Skeletal muscle tissue (tissue), 4 donors: ENCODE data around the gene CPXM2. TPM values are rescaled to one million over a fixed set of nuclear protein-coding genes. Genes with fewer than 3 reads are reported as not detected.
"Not testable (repeated sequence)": the region's sequence is repeated elsewhere in the genome, so short reads cannot be mapped to it uniquely, and the experiment has no call there.

Experiments
- H3K27ac ChIP-seq: one replicate; pipeline ENCODE4 v1.7.0; 2013; ENCODE audit warnings: mild to moderate bottlenecking, low read depth, low read length, inconsistent platforms
- H3K27me3 ChIP-seq, 3 donors: one replicate each; pipeline ENCODE4 v1.7.0; 2013; ENCODE audit warnings: low read length in 3 of 3; ENCODE audit not compliant: control insufficient read depth in 3 of 3, insufficient read depth in 3 of 3
- H3K36me3 ChIP-seq, 3 donors: one replicate each; pipeline ENCODE4 v1.7.0; 2013; ENCODE audit warnings: low read length in 3 of 3; ENCODE audit not compliant: control insufficient read depth in 3 of 3, insufficient read depth in 3 of 3
- H3K4me1 ChIP-seq, 3 donors: one replicate each; pipeline ENCODE4 v1.7.0; 2013; ENCODE audit warnings: low read length in 3 of 3, mild to moderate bottlenecking in 3 of 3; ENCODE audit not compliant: control insufficient read depth in 3 of 3, insufficient read depth in 3 of 3
- H3K4me3 ChIP-seq, 3 donors: one replicate each; pipeline ENCODE4 v1.7.0; 2013; ENCODE audit warnings: low read length in 3 of 3
- H3K9ac ChIP-seq, 3 donors: one replicate each; pipeline ENCODE4 v1.7.0; 2013; ENCODE audit warnings: low read length in 3 of 3, mild to moderate bottlenecking in 3 of 3, moderate library complexity in 2 of 3, low read depth in 1 of 3
- H3K9me3 ChIP-seq, 3 donors: one replicate each; pipeline ENCODE4 v1.7.0; 2013; ENCODE audit warnings: low read length in 3 of 3; ENCODE audit not compliant: control insufficient read depth in 3 of 3
- total RNA-seq: library from RNA; depleted of rRNA; stranded (reverse); fragments of >200 nt; gene quantifications from one replicate; pipeline ENCODE4 v1.2.3, GENCODE V29; 2014
- donor health status: Osteomylitis.

Gene CPXM2
- total RNA-seq, 1 donor from 2014 or later = 0.52 TPM

DNA sequence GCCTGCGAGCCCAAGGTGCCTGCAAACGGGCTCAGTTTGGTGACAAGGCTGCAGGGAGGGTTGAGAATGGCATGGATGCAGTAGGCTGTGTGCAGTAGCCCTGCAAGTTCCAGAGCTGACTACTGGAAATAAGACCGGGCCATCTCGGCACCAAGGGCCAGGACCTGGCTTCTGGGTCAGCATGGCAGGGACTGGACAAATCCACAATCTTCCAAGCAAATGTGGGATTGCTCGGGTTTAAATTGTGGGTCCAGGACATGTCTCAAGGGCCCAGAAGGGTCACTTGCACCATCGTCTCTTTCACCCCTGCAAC, 147.4 kb downstream of the CPXM2 start:
- peaks cover 0 to 13% (median 3%) of the 10 kb centered on the region in 3 donors for H3K4me1 ChIP-seq
- no peaks in the 10 kb centered on the region for H3K36me3 ChIP-seq
- no peak overlapping the region for H3K9ac ChIP-seq
- no peak overlapping the region for H3K27ac ChIP-seq
- H3K9me3 ChIP-seq = no peaks in the 10 kb centered on the region
- H3K4me3 ChIP-seq = no peak overlapping the region
- peaks cover 2 to 17% (median 2%) of the 10 kb centered on the region in 3 donors for H3K27me3 ChIP-seq

GRCh38 chr10:123743441-123744223, 148.0 kb downstream of the CPXM2 start:
- no peak overlapping the region for H3K27ac ChIP-seq
- H3K4me3 ChIP-seq = no peak overlapping the region
- H3K9me3 ChIP-seq = no peaks in the 10 kb centered on the region
- H3K27me3 ChIP-seq = peaks cover 2 to 17% (median 2%) of the 10 kb centered on the region in 3 donors
- no peak overlapping the region for H3K9ac ChIP-seq
- H3K4me1 ChIP-seq = peaks cover 0 to 13% (median 3%) of the 10 kb centered on the region in 3 donors
- H3K36me3 ChIP-seq = no peaks in the 10 kb centered on the region

GRCh38 chr10:123742751-123743440, 148.7 kb downstream of the CPXM2 start:
- no peak overlapping the region for H3K9ac ChIP-seq
- H3K27ac ChIP-seq = no peak overlapping the region
- no peaks in the 10 kb centered on the region for H3K36me3 ChIP-seq
- H3K27me3 ChIP-seq = peaks cover 2 to 17% (median 2%) of the 10 kb centered on the region in 3 donors
- H3K4me3 ChIP-seq = no peak overlapping the region
- peaks cover 0 to 13% (median 3%) of the 10 kb centered on the region in 3 donors for H3K4me1 ChIP-seq
- H3K9me3 ChIP-seq = no peaks in the 10 kb centered on the region

DNA sequence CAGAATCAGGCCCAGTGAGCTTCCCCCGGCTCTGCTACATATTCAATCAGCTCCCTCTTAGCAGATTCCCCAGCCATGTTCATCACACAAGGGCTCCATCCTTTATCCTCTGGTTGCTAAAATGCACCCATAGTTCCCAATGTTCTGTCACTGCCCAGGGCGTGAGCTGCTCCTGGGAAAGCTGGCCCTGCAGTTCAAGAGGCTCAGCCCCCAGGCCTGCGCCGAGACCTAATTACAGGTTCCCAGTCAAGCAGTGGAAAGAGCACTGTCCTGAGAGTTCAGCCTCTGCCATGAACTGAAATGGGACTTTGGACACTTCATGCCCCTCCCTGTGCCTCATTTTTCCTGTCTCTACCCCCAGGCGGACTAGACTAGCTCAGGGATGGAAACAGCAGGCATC, 149.9 kb downstream of the CPXM2 start:
- Histone ChIP-seq H3K27me3 (peaks cover 2 to 17% (median 2%) of the 10 kb centered on the region in 3 donors), H3K9me3 (no peaks in the 10 kb centered on the region), H3K27ac (no peak overlapping the region), H3K4me1 (peaks cover 0 to 13% (median 3%) of the 10 kb centered on the region in 3 donors), H3K9ac (no peak overlapping the region), H3K4me3 (no peak overlapping the region), H3K36me3 (no peaks in the 10 kb centered on the region)

DNA sequence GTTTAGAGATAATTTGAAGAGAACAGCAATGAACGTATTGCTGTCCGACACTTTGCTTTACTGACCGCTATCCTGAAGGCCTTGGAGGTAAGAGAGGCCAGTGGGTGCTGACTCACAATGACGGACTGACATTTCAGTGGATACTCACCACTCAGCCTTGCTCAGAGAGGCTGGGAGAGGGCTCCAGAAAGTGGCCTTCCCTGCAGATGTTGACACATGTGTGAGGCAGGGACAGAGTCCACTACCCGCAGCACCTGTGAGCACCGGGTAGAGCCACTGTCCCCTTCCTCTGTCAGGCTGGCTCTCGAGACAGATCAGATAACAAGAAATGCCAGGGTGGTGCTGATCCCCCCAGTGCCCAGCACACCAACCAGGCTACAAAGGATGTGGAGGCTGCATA, 150.5 kb downstream of the CPXM2 start:
- H3K4me1 ChIP-seq = peaks cover 0 to 13% (median 3%) of the 10 kb centered on the region in 3 donors
- peaks cover 2 to 17% (median 2%) of the 10 kb centered on the region in 3 donors for H3K27me3 ChIP-seq
- no peak overlapping the region for H3K27ac ChIP-seq
- no peaks in the 10 kb centered on the region for H3K9me3 ChIP-seq
- no peak overlapping the region for H3K9ac ChIP-seq
- no peaks in the 10 kb centered on the region for H3K36me3 ChIP-seq
- H3K4me3 ChIP-seq = no peak overlapping the region

GRCh38 chr10:123736917-123737316, 154.7 kb downstream of the CPXM2 start:
- not testable (repeated sequence) for H3K36me3 ChIP-seq, H3K27me3 ChIP-seq, H3K9me3 ChIP-seq, H3K27ac ChIP-seq, H3K4me3 ChIP-seq, H3K9ac ChIP-seq, H3K4me1 ChIP-seq

DNA sequence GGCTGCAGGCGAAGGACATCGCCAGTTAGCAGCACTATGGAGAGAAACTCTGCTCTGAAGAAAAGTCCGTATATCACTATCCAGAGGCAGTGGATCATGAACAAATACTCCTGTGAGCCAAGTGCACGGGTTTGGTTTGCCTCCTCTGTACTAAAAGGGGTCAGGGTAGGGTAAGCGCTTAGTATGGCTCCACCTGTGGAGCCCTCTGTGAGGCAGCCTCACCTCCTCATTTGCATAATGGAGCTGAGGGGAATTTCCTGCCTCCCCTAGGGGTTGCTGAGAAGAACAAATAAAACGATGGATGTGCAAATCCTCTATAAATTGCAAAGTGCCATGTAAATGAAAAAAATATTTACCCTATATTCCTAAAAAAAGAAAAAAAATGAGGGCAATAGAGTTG, 162.1 kb downstream of the CPXM2 start:
- H3K9ac ChIP-seq = no peak overlapping the region
- H3K4me1 ChIP-seq = no peaks in the 10 kb centered on the region
- H3K27me3 ChIP-seq = peaks cover 0 to 8% (median 0%) of the 10 kb centered on the region in 3 donors
- peaks cover 0 to 3% (median under 1%) of the 10 kb centered on the region in 3 donors for H3K9me3 ChIP-seq
- no peak overlapping the region for H3K4me3 ChIP-seq
- H3K27ac ChIP-seq = no peak overlapping the region
- no peaks in the 10 kb centered on the region for H3K36me3 ChIP-seq

DNA sequence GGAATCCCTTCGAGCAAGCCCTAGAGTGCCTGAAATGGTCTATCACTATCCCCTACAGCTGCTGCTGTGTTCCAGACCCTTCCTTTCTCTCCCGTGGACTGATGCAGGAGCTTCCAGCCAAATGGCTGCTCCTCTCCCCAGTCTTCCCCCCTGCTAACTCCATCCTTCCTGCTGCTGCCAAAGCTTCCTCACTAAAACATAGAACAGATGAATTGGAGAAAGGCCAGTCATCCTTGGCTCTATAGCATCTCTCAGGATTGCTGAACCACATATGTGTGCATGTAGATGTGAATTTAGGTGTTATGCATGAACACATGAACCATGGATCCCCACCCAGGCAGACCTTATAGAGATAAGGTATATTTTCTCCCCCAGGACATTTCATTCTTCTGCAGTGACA, 164.8 kb downstream of the CPXM2 start:
- Histone ChIP-seq H3K9me3 (peaks cover 0 to 3% (median 0%) of the 10 kb centered on the region in 3 donors), H3K4me3 (no peak overlapping the region), H3K4me1 (no peaks in the 10 kb centered on the region), H3K36me3 (no peaks in the 10 kb centered on the region), H3K27ac (no peak overlapping the region), H3K9ac (no peak overlapping the region), H3K27me3 (peaks cover 0 to 8% (median 0%) of the 10 kb centered on the region in 3 donors)

GRCh38 chr10:123726381-123726780, 165.2 kb downstream of the CPXM2 start:
- Histone ChIP-seq H3K9me3 (peaks cover 0 to 3% (median 0%) of the 10 kb centered on the region in 3 donors), H3K9ac (no peak overlapping the region), H3K27me3 (peaks cover 0 to 8% (median 0%) of the 10 kb centered on the region in 3 donors), H3K27ac (no peak overlapping the region), H3K36me3 (no peaks in the 10 kb centered on the region), H3K4me3 (no peak overlapping the region), H3K4me1 (no peaks in the 10 kb centered on the region)

DNA sequence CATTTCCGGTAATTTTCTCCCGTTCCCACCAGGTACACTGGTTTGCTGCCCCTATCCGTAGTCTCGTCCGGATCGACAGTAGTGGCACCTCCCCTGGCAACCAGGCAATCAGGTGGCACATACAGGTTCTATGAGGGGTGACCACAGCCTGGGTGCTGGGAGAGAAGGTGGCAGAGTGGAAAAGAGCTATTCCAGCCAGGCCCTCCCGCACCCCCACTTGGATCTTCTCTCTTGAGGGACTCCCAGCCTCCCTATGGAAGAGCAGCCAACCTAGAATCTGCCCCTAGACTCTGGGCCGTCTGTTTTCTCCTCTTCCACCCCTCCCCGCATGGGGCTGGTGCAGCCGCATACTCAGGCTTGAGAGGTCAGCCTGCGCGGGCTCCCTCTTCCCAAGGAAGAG, 166.9 kb downstream of the CPXM2 start:
- no peak overlapping the region for H3K27ac ChIP-seq

More for the DNA sequence above, 166.9 kb downstream of the CPXM2 start:
- Histone ChIP-seq H3K36me3 (no peaks in the 10 kb centered on the region), H3K27me3 (peaks cover 0 to 8% (median 0%) of the 10 kb centered on the region in 3 donors), H3K9me3 (no peaks in the 10 kb centered on the region), H3K4me3 (no peak overlapping the region), H3K9ac (no peak overlapping the region), H3K4me1 (no peaks in the 10 kb centered on the region)
